GM19043 (cell line): Measurements from ENCODE around the gene GAK.
"Not testable (repeated sequence)": the region's sequence is repeated elsewhere in the genome, so short reads cannot be mapped to it uniquely, and the experiment has no call there.

ENCODE experiments used
- ATAC-seq: cut with Tn5 transposase; IDR thresholded peaks from one replicate; pipeline ENCODE4 v1.9.1; 2021; ENCODE audit warnings: low read depth; ENCODE audit not compliant: unreplicated experiment

The GAK gene

GRCh38 chr4:954211-955020, 22.3 kb upstream of the GAK start:
- no peak for ATAC-seq

DNA sequence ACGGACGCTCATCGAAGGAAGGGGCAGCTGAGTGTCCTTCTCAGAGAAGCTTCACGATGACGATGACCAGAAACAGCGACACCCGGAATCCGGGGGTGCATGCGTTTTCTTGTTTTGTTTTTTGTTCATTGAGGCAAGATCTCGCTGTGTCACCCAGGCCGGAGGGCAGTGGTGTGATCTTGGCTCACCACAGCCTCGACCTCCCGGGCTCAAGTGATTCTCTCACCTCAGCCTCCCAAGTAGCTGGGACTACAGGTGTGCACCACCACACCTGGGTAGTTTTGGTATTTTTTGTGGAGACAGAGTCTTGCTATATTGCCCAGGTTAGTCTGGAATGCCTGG, 21.4 kb upstream of the GAK start:
- no peak for ATAC-seq

- no peak for ATAC-seq
Observed at GRCh38 chr4:952881-953573, 20.9 kb upstream of the GAK start.

DNA sequence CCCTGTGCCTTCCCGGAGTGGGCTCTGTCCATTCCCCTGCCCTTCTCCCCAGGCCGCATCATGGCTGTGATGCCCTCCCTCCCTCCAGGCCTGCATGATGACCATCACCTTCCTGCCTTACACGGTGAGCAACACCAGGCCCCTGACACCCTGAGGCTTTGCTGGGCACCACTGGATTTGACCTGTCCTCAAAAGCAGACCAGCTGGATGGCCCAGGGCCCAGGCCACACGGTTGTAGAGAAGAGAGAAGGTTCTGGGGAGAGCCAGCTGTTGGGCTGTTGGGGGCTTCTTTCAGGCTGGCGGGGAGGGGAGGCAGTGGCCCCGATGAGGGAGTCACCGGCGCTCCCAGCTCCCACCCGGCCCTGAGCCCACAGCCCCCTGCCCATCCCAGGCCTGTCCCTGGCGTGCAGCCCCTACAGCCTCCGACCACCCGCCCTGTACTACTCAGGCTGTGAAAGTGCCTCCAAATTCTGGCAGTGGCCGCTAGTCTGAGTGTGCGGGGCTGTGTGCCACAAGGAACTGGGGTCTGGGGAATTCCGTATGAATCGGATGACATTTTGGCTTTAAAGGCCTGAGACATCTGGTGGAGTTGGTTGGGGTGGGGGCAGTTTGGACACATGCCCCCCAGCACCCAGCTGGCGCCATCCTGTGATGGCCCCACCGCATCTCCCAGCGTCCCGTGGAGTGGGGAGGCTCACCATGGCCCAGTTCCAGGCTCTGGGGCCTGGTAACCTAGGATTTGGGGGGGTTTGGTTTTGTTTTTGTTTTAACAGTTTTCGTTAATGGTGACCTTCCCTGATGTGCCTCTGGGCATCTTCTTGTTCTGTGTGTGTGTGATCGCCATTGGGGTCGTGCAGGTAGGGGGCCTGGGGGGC, 19.7 kb upstream of the GAK start:
- no peak for ATAC-seq

GRCh38 chr4:951186-951585, 19.1 kb upstream of the GAK start:
- no peak for ATAC-seq

- no peak for ATAC-seq
Observed at GRCh38 chr4:950136-951020, 18.3 kb upstream of the GAK start.

DNA sequence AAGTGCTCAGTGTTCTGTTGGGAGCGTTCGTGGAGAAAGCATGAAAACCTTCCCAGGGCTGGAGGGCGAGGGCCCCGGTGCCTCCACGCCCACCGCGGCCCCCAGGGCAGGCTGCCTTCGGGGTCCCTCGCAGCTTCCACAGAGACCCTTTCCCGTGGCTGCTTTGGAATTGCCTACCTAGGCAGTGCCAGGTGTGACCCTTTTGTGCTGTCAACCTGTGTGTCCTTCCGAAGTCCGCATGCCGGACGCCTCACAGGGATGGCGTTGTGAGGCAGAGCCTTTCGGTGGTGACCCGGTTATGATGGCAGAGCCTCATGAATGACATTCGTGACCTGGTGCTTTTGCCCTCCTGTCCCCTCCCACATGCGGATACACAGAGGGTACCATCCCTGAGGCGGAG, 17.5 kb upstream of the GAK start:
- no peak for ATAC-seq

DNA sequence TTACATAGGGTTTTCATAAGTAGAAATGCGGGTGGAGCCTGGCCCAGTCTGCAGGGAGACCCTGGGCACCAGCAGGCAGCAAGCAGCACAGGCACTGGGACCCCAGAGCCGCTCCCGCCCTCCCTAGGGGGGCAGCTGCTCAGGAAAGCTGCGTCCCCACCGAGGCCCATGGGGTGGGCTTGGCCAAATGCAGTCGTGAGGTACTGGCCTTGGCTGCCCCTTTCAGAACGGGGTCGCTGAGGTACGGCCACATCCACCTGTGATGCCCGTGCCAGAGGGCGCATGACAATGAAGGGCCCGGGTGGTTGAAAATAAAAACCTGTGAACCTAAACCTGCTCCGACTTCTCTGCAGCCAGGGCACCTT, 16.8 kb upstream of the GAK start:
- no peak for ATAC-seq

DNA sequence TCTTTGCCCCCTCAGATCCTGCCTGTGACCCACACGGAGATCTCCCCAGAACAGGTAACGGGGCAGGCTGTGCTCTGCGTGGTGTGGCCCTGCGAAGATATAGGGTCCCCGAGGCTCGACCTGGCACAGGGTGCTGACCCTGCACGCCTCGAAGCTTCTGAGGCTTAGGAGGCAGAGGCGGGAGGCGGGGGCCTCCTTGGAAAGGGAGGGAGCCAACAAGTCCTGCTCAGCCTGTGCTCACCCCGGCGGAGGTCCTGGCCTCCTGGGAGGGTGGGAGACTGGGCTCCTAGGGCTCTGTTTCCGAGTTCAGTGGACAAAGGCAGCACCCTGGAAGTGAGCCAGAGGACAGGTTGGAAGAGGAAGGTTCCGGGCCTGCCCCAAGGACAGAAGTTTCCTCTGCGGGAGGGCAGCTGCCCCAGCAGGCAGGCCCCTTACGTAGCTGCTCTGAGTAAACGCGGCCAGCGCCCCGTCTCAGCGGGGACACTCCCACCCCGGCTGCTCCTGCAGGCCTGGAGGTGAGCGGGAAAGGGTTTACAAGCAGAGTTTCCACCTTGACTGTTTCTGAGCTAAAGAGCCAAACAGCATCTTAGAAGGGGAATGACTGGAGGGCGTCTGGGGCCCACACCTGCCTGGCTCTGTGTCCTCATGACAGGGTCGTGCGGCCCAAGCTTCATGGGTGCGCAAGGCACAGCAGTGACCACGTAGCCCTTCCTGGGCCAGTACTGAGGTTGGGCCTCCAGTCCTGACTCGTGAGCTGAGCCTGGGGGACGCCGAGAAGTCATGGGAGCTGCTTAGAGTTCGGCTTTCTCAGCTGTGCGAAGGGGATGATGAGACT, 16.2 kb upstream of the GAK start:
- ATAC-seq = no peak

- no peak for ATAC-seq
Observed at GRCh38 chr4:947491-947971, 15.4 kb upstream of the GAK start.

- ATAC-seq = no peak
Observed at GRCh38 chr4:946517-947471, 14.7 kb upstream of the GAK start.

DNA sequence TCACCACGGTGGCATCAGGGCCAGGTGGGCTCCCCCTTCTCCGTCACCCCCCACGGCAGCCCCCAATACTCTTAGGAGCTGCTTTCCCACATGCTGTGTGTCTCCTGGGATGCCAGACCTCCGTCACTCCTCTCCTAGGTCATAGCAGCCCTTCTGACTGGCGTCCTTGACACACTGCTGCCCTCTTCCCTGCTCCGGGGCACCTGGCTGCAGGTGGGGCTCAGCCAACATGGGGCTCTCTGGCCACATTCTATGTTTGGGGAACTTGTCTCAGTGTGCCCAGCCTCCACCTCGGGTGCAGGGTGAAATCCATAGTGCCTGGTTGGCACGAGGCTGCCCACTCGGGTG, 14.0 kb upstream of the GAK start:
- no peak for ATAC-seq

DNA sequence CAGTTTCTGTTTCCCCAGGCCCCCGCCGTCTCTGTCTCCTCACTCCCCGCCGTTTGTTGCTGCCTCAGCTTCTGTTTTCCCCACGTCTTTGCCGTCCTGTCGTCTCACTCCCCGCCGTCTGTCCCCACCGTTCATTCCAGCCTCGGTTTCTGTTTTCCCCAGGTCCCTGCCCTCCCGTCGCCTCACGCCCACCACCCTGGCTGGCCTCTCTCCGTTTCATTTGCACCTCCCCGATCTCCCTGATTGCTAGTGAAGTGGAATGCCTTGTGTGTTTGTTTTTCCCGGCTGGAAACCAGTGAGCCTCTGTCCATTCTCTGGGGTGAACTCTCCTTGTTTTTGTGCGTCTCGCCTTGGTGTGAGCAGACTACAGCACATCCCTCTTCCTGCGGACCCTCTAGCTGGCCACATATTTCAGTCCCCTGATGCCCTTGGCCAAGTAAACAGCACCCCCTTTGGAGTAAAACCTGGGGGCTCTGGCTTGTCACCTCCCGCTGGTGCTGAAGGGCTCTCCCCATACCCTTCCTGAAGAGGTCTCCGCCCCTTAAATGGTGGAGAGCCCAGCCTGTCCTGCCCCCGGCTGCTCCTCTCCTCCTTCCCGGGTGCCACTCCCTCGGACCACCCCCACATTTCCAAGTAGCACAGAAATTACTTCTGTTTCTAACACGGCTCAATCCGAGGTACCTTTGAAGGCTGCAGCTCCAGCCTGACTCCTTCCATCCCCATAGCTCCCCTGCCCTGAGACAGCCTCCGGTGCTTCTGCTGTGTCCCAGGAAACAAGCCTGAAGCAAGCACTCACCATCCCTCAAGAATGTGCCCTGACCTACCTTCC, 13.4 kb upstream of the GAK start:
- ATAC-seq = no peak

GRCh38 chr4:939508-939907, 7.4 kb upstream of the GAK start:
- not testable (repeated sequence) for ATAC-seq

- ATAC-seq = no peak
Observed at GRCh38 chr4:932713-933070, 576 bp upstream of the GAK start.

GRCh38 chr4:931194-931959, 739 bp downstream of the GAK start:
- no peak for ATAC-seq

GRCh38 chr4:930827-931193, 1.3 kb downstream of the GAK start:
- ATAC-seq = no peak
